ENCODE results near the gene TEX2. TPM values are rescaled to one million over a fixed set of nuclear protein-coding genes. Genes with fewer than 3 reads are reported as not detected.
A peak's percentile ranks its signal among the peaks of the same experiment; 100 is the strongest.

The TEX2 gene
- total and polyA plus RNA-seq, 2 of the 13 experiments (the other 11 are each of a cell fraction or from before 2014, with no cell fraction given), result 21.4 to 37.7 TPM

DNA sequence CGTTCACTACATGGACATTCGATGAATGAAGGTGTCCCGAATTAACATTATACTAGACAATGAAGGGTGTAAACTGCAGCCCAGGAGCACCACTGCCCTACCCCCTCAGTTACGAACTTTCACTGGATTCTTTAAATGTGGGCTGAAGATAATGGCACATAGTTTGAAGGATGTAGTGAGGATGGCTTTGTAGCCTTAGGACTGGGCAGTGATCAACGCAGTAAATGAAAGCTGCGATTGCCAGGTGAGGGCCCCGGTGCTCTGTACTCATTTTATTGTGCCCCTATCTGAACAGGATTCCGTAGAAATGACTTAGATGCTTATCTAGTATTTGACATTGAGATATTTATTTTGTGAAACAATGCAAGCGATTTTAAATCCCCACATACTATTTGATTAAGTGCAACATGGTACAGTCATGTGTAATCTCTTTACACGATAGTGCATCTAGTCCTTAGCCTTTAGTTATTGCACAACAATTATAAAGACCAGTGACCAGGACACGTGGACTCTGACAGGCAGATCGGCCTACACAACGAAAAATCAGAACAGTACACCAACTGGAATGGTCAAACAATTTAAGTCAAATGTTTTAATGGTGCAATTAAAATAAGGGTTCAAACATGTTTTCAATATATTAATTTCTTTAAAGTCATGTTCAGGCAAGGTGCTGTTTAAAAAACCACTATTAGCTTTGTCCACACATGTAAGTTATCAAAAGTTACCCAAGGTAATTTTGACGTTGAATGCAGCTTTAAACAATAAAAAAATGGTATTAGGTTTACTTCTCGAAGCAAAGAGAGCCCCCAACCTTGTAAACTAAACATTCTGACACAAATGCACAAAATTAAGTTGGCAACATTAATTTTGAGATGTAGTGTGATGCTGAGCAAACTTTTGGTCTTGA, 115.7 kb downstream of the TEX2 start (continued):
- TF ChIP-seq, protein P1, sequence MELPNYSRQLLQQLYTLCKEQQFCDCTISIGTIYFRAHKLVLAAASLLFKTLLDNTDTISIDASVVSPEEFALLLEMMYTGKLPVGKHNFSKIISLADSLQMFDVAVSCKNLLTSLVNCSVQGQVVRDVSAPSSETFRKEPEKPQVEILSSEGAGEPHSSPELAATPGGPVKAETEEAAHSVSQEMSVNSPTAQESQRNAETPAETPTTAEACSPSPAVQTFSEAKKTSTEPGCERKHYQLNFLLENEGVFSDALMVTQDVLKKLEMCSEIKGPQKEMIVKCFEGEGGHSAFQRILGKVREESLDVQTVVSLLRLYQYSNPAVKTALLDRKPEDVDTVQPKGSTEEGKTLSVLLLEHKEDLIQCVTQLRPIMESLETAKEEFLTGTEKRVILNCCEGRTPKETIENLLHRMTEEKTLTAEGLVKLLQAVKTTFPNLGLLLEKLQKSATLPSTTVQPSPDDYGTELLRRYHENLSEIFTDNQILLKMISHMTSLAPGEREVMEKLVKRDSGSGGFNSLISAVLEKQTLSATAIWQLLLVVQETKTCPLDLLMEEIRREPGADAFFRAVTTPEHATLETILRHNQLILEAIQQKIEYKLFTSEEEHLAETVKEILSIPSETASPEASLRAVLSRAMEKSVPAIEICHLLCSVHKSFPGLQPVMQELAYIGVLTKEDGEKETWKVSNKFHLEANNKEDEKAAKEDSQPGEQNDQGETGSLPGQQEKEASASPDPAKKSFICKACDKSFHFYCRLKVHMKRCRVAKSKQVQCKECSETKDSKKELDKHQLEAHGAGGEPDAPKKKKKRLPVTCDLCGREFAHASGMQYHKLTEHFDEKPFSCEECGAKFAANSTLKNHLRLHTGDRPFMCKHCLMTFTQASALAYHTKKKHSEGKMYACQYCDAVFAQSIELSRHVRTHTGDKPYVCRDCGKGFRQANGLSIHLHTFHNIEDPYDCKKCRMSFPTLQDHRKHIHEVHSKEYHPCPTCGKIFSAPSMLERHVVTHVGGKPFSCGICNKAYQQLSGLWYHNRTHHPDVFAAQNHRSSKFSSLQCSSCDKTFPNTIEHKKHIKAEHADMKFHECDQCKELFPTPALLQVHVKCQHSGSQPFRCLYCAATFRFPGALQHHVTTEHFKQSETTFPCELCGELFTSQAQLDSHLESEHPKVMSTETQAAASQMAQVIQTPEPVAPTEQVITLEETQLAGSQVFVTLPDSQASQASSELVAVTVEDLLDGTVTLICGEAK (IDR thresholded peaks at IDR 0.05), result no peak
- TF ChIP-seq, protein P1 (CRISPR knock-in tag; IDR thresholded peaks at IDR 0.05), result no peak
- TF ChIP-seq ZFP36L2 (CRISPR knock-in tag; IDR thresholded peaks at IDR 0.05) (no peak), SMARCC2 (IDR thresholded peaks at IDR 0.05) (no peak), PCBP2 (optimal IDR thresholded peaks at IDR 0.05; ENCODE audit: low read depth, low read length, poor library complexity, severe bottlenecking) (no peak), ZNF775 (CRISPR knock-in tag; IDR thresholded peaks at IDR 0.05; ENCODE audit: borderline replicate concordance) (no peak)
- TF ChIP-seq, protein P2, sequence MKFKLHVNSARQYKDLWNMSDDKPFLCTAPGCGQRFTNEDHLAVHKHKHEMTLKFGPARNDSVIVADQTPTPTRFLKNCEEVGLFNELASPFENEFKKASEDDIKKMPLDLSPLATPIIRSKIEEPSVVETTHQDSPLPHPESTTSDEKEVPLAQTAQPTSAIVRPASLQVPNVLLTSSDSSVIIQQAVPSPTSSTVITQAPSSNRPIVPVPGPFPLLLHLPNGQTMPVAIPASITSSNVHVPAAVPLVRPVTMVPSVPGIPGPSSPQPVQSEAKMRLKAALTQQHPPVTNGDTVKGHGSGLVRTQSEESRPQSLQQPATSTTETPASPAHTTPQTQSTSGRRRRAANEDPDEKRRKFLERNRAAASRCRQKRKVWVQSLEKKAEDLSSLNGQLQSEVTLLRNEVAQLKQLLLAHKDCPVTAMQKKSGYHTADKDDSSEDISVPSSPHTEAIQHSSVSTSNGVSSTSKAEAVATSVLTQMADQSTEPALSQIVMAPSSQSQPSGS (CRISPR knock-in tag; IDR thresholded peaks at IDR 0.05), result 0 out of 2 replicates have a peak, but pooled peaks have one; percentile 38
- TF ChIP-seq, protein P3, sequence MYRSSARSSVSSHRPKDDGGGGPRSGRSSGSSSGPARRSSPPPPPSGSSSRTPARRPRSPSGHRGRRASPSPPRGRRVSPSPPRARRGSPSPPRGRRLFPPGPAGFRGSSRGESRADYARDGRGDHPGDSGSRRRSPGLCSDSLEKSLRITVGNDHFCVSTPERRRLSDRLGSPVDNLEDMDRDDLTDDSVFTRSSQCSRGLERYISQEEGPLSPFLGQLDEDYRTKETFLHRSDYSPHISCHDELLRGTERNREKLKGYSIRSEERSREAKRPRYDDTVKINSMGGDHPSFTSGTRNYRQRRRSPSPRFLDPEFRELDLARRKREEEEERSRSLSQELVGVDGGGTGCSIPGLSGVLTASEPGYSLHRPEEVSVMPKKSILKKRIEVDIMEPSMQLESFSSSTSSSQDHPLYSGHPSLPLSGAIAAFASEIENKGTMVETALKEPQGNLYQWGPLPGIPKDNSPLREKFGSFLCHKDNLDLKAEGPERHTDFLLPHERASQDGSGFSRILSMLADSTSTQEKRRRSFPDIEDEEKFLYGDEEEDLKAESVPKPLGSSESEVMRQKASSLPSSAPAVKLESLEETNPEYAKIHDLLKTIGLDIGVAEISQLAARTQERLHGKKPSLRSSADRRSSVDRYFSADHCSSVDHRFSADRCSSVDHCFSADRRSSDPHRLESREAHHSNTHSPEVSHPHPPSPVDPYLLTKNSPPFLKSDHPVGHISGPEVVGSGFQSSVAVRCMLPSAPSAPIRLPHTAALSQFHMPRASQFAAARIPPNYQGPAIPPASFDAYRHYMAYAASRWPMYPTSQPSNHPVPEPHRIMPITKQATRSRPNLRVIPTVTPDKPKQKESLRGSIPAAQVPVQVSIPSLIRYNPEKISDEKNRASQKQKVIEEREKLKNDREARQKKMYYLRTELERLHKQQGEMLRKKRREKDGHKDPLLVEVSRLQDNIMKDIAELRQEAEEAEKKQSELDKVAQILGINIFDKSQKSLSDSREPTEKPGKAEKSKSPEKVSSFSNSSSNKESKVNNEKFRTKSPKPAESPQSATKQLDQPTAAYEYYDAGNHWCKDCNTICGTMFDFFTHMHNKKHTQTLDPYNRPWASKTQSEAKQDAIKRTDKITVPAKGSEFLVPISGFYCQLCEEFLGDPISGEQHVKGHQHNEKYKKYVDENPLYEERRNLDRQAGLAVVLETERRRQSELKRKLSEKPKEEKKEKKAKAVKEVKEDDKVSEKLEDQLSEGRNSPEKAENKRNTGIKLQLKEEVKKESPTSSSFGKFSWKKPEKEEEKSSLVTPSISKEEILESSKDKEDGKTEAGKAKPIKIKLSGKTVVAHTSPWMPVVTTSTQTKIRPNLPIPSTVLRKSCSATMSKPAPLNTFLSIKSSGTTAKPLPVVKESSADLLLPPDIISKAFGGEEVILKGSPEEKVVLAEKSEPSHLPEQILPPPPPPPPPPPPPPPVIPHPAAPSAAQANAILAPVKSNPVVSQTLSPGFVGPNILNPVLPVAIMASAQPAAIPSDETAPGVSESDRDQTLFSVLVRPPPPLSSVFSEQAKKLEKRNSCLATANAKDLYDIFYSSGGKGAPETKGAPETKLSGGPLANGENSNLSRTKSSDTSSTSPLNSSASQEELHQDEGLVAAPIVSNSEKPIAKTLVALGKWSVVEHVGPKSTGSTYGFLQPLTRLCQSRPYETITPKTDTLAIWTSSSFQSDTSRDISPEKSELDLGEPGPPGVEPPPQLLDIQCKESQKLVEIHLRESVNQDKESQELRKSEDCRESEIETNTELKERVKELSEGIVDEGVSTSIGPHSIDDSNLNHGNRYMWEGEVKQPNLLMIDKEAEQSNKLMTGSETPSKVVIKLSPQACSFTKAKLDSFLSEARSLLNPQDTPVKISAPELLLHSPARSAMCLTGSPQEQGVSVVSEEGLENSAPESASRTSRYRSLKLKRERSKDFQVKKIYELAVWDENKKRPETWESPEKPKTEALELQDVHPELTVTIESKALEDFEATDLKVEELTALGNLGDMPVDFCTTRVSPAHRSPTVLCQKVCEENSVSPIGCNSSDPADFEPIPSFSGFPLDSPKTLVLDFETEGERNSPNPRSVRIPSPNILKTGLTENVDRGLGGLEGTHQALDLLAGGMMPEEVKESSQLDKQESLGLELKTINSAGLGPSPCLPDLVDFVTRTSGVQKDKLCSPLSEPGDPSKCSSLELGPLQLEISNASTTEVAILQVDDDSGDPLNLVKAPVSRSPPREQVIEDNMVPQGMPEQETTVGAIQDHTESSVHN (CRISPR knock-in tag; IDR thresholded peaks at IDR 0.05), result 0 out of 2 replicates have a peak, but pooled peaks have one; percentile 16

Measured in HepG2 (cell line).